ENCODE results near the gene C1QTNF2. TPM values are rescaled to one million over a fixed set of nuclear protein-coding genes. Genes with fewer than 3 reads are reported as not detected.

Gene C1QTNF2
- total and polyA plus RNA-seq, 8 donors, result 0.45 to 4.0 (median 1.1) TPM; not detected in 2

DNA sequence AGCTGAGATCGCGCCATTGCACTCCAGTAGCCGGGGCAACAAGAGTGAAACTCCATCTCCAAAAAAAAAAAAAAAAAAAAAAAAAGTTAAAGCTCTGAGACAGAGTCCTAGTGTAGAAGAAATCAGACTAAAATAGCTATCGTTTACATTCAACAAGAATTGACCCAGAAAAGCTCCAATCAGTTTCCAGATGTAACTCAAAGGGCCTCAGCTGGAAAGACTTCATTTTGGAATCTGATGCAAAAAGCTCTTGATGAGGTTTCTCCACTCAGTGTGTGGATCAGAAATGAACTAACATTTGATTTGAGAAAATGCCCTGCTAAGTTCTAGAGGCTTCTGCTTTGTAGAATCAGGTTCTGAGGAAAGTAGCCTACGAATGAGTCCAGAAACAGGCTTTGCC lies 7.2 kb upstream of the C1QTNF2 start:
- Histone ChIP-seq H3K27ac (no peak overlapping the region), H3K4me1 (no peaks in the 10 kb centered on the region), H3K36me3 (no peaks in the 10 kb centered on the region), H3K9me3 (no peaks in the 10 kb centered on the region), H3K4me3 (no peak overlapping the region), H3K27me3 (no peaks in the 10 kb centered on the region)
- TF ChIP-seq EP300 (IDR thresholded peaks at IDR 0.05) (no peak), POLR2A (IDR thresholded peaks at IDR 0.05) (no peak), POLR2AphosphoS5 (IDR thresholded peaks at IDR 0.05) (no peak)
- TF ChIP-seq, protein P1, sequence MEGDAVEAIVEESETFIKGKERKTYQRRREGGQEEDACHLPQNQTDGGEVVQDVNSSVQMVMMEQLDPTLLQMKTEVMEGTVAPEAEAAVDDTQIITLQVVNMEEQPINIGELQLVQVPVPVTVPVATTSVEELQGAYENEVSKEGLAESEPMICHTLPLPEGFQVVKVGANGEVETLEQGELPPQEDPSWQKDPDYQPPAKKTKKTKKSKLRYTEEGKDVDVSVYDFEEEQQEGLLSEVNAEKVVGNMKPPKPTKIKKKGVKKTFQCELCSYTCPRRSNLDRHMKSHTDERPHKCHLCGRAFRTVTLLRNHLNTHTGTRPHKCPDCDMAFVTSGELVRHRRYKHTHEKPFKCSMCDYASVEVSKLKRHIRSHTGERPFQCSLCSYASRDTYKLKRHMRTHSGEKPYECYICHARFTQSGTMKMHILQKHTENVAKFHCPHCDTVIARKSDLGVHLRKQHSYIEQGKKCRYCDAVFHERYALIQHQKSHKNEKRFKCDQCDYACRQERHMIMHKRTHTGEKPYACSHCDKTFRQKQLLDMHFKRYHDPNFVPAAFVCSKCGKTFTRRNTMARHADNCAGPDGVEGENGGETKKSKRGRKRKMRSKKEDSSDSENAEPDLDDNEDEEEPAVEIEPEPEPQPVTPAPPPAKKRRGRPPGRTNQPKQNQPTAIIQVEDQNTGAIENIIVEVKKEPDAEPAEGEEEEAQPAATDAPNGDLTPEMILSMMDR (IDR thresholded peaks at IDR 0.05), result no peak
- intact Hi-C loops (cut with DNase I; ENCODE audit: low total_unique reads), result no loop called here
- 76 to 84% (median 83%) methylated on average over 5 of the region's 5 CpGs for WGBS, 5 donors
- DNase-seq, result no peak

DNA sequence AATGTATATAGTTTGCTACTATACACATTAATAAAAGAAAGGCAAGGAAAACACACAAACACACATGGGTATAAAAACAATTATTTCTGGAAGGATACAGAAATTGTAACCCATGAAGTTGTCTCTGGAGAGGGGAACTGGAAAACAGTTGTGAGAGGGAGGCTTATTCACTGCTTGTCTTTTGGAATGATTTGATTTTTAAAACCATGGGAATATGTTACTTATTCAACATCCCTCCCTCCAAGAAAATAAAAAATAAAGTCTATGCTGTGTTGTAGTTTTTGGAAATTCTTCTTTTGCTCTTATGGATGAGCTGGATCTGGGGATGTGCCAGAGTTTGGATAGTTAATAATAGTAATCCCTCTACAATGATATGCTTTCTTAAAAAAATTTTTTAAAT lies 6.0 kb upstream of the C1QTNF2 start:
- no peak for TF ChIP-seq POLR2A (IDR thresholded peaks at IDR 0.05)
- TF ChIP-seq POLR2AphosphoS5 (IDR thresholded peaks at IDR 0.05), result no peak
- TF ChIP-seq, protein P1 (IDR thresholded peaks at IDR 0.05), result no peak
- no peak for TF ChIP-seq EP300 (IDR thresholded peaks at IDR 0.05)
- no peaks in the 10 kb centered on the region for H3K9me3 ChIP-seq
- H3K36me3 ChIP-seq, result no peaks in the 10 kb centered on the region
- no peak overlapping the region for H3K27ac ChIP-seq
- H3K27me3 ChIP-seq, result no peaks in the 10 kb centered on the region
- DNase-seq, result no peak
- H3K4me1 ChIP-seq, result no peaks in the 10 kb centered on the region
- intact Hi-C loops (cut with DNase I; ENCODE audit: low total_unique reads), result no loop called here
- no peak overlapping the region for H3K4me3 ChIP-seq

DNA sequence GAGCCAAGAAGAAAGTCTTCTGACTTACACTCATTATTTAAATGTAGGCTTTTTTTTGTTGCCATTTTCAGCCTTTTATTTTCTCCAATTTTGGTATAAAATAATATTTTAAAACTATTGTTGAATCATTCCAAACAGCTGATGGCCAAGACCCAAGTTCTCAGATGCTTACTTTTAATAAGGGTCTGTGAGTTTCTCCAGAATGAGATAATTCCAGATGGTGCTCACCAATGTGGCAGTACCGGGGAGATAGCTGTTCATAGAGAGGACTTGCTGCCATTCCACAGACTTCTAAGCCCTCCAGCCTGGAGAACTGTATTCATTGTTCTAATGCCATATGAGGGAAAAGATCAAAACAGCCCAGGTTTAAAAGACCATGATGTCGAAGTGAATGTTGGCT lies 5.3 kb upstream of the C1QTNF2 start:
- intact Hi-C loops (cut with DNase I; ENCODE audit: low total_unique reads), result no loop called here
- TF ChIP-seq POLR2A (IDR thresholded peaks at IDR 0.05), result no peak
- no peak for TF ChIP-seq EP300 (IDR thresholded peaks at IDR 0.05)
- TF ChIP-seq, protein P1 (IDR thresholded peaks at IDR 0.05), result no peak
- no peak for TF ChIP-seq POLR2AphosphoS5 (IDR thresholded peaks at IDR 0.05)
- no peaks in the 10 kb centered on the region for H3K9me3 ChIP-seq
- H3K36me3 ChIP-seq, result no peaks in the 10 kb centered on the region
- DNase-seq, result no peak
- no peak overlapping the region for H3K27ac ChIP-seq
- 64 to 82% (median 79%) methylated on average over 2 of the region's 2 CpGs for whole genome bisulfite sequencing, 5 donors
- peaks cover 0 to 2% (median under 1%) of the 10 kb centered on the region in 4 donors for H3K4me1 ChIP-seq
- H3K4me3 ChIP-seq, result no peak overlapping the region
- H3K27me3 ChIP-seq, result peaks cover 0 to 1% (median 0%) of the 10 kb centered on the region in 3 donors

DNA sequence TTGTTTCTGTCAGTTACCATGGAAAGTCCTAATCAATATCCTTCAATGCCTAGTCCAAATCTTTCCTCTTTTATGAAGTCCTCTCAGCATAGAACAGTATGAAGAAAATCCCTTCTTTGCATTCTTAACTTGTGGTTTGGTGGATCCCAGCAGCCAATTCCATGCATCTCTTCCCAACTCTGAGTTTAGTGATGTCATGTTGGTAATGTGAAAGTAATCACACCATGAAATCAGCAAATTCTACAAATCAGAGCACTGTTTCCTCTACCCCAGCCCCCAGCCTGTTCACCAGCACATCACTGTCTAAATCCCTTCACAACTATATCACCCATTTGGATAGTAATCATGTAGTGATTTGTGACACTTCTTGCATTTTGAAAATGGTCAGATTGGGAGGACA lies 4.7 kb upstream of the C1QTNF2 start:
- Histone ChIP-seq H3K9me3 (no peaks in the 10 kb centered on the region), H3K36me3 (no peaks in the 10 kb centered on the region), H3K4me1 (peaks cover 0 to 7% (median 6%) of the 10 kb centered on the region in 4 donors), H3K27me3 (peaks cover 0 to 7% (median 4%) of the 10 kb centered on the region in 3 donors), H3K27ac (no peak overlapping the region), H3K4me3 (no peak overlapping the region)
- no peak for DNase-seq
- no peak for TF ChIP-seq POLR2A (IDR thresholded peaks at IDR 0.05)
- no peak for TF ChIP-seq POLR2AphosphoS5 (IDR thresholded peaks at IDR 0.05)
- TF ChIP-seq, protein P1 (IDR thresholded peaks at IDR 0.05), result no peak
- no peak for TF ChIP-seq EP300 (IDR thresholded peaks at IDR 0.05)
- intact Hi-C loops (cut with DNase I; ENCODE audit: low total_unique reads), result no loop called here

All from stomach (tissue), 9 donors.